IMR-90 (cell line): Measurements from ENCODE around the gene FAM177A1. TPM values are rescaled to one million over a fixed set of nuclear protein-coding genes. Genes with fewer than 3 reads are reported as not detected.

Source experiments
- ATAC-seq: fragments of 200-7000 bp; cut with Tn5 transposase; 2 replicates; pipeline ENCODE4 v1.9.1; 2020; ENCODE audit warnings: low read depth, mild to moderate bottlenecking, moderate library complexity
- BruUV-seq: library from RNA; stranded (reverse); fragments of 400-500 nt; replicated peaks from 2 replicates; lab custom pipeline; 2021; lab: Mats Ljungman, UMichigan
- CTCF ChIA-PET: fragments of 300-600 bp; formaldehyde crosslinking; extraction: SDS; loops from one replicate; lab custom pipeline; 2021; ENCODE audit warnings: antibody characterized with exemption; lab: Yijun Ruan, JAX
- POLR2A ChIA-PET: fragments of 300-600 bp; sonication (Branson Sonifier 250); formaldehyde crosslinking; loops from one replicate; lab custom pipeline; 2022; ENCODE audit warnings: antibody characterized with exemption; ENCODE audit not compliant: unreplicated experiment; lab: Charles Lee
- DNase-seq: peaks from one replicate; pipeline ENCODE4 v3.0.0; 2013
- H2AFZ ChIP-seq: replicated peaks from 2 replicates; pipeline ENCODE3; 2013; ENCODE audit warnings: low read length, mild to moderate bottlenecking; ENCODE audit not compliant: poor library complexity
- H2AK5ac ChIP-seq: 2 replicates; pipeline ENCODE4 v1.6.1; 2013; ENCODE audit warnings: low read depth, low read length, inconsistent platforms
- H2AK9ac ChIP-seq: replicated peaks from 2 replicates; pipeline ENCODE3; 2013; ENCODE audit warnings: mild to moderate bottlenecking, low read depth, low read length, moderate library complexity; ENCODE audit not compliant: poor library complexity
- H2BK120ac ChIP-seq: 2 replicates; pipeline ENCODE4 v1.6.1; 2013; ENCODE audit warnings: low read depth, low read length, inconsistent platforms
- H2BK15ac ChIP-seq: 3 replicates; pipeline ENCODE4 v1.6.1; 2013; ENCODE audit warnings: low read depth, low read length, inconsistent platforms
- H2BK20ac ChIP-seq: 2 replicates; pipeline ENCODE4 v1.6.1; 2013; ENCODE audit warnings: low read depth, mild to moderate bottlenecking, inconsistent platforms, low read length, moderate library complexity
- H2BK5ac ChIP-seq: 2 replicates; pipeline ENCODE4 v1.6.1; 2013; ENCODE audit warnings: mild to moderate bottlenecking, low read depth, low read length, inconsistent platforms; ENCODE audit not compliant: poor library complexity, severe bottlenecking
- H3K14ac ChIP-seq: replicated peaks from 2 replicates; pipeline ENCODE4 v1.6.1; 2013; ENCODE audit warnings: low read depth, low read length, inconsistent platforms
- H3K18ac ChIP-seq: 2 replicates; pipeline ENCODE4 v1.6.1; 2013; ENCODE audit warnings: low read depth, low read length, control low read depth
- H3K23ac ChIP-seq: 2 replicates; pipeline ENCODE4 v1.6.1; 2013; ENCODE audit warnings: low read depth, low read length, inconsistent platforms
- H3K27ac ChIP-seq: 2 replicates; pipeline ENCODE4 v1.5.1; 2013; ENCODE audit warnings: mild to moderate bottlenecking, control low read depth, low read length; ENCODE audit not compliant: insufficient read depth
- H3K27me3 ChIP-seq: 2 replicates; pipeline ENCODE4 v1.6.1; 2013; ENCODE audit warnings: low read length; ENCODE audit not compliant: control insufficient read depth, insufficient read depth
- H3K36me3 ChIP-seq: 2 replicates; pipeline ENCODE4 v1.6.1; 2013; ENCODE audit warnings: low read length, mixed read lengths; ENCODE audit not compliant: control insufficient read depth, insufficient read depth
- H3K4ac ChIP-seq: 2 replicates; pipeline ENCODE4 v1.6.1; 2013; ENCODE audit warnings: low read depth, low read length, inconsistent platforms
- H3K4me1 ChIP-seq: 2 replicates; pipeline ENCODE4 v1.6.1; 2013; ENCODE audit warnings: low read length, mixed read lengths; ENCODE audit not compliant: control insufficient read depth, insufficient read depth
- H3K4me2 ChIP-seq: 2 replicates; pipeline ENCODE4 v1.6.1; 2013; ENCODE audit warnings: low read depth, mild to moderate bottlenecking, control low read depth, low read length, moderate library complexity
- H3K4me3 ChIP-seq: 2 replicates; pipeline ENCODE4 v1.5.1; 2013; ENCODE audit warnings: low read depth, mild to moderate bottlenecking, control low read depth, low read length, moderate library complexity; ENCODE audit not compliant: insufficient read depth
- H3K56ac ChIP-seq: 2 replicates; pipeline ENCODE4 v1.6.1; 2013; ENCODE audit warnings: low read length, inconsistent platforms; ENCODE audit not compliant: insufficient read depth; ENCODE audit errors: extremely low read depth
- H3K79me1 ChIP-seq, 2 experiments: 2 replicates each; pipeline ENCODE4 v1.6.1; 2013; ENCODE audit warnings: low read length in 2 of 2, inconsistent platforms in 1 of 2, low read depth in 1 of 2
- H3K9ac ChIP-seq: 2 replicates; pipeline ENCODE4 v1.6.1; 2013; ENCODE audit warnings: low read depth, low read length, control low read depth
- H3K9me1 ChIP-seq: 2 replicates; pipeline ENCODE4 v1.6.1; 2013; ENCODE audit warnings: low read length, inconsistent platforms; ENCODE audit not compliant: insufficient read depth
- H3K9me3 ChIP-seq: 2 replicates; pipeline ENCODE4 v1.6.1; 2013; ENCODE audit warnings: low read length; ENCODE audit not compliant: control insufficient read depth, insufficient read depth
- H4K20me1 ChIP-seq: 2 replicates; pipeline ENCODE4 v1.6.1; 2013; ENCODE audit warnings: low read length, inconsistent platforms; ENCODE audit not compliant: insufficient read depth
- H4K5ac ChIP-seq: 2 replicates; pipeline ENCODE4 v1.6.1; 2013; ENCODE audit warnings: mild to moderate bottlenecking, low read depth, low read length, control low read depth
- H4K8ac ChIP-seq, 2 experiments: 2 replicates each; pipeline ENCODE4 v1.6.1; 2013; ENCODE audit warnings: low read depth in 2 of 2, low read length in 2 of 2, control low read depth in 1 of 2, inconsistent platforms in 1 of 2
- H4K91ac ChIP-seq: 2 replicates; pipeline ENCODE4 v1.6.1; 2013; ENCODE audit warnings: low read depth, low read length, inconsistent platforms; ENCODE audit not compliant: insufficient read depth
- CEBPB ChIP-seq: IDR thresholded peaks from 2 replicates; pipeline ENCODE4 v1.6.1; 2012; ENCODE audit warnings: low read depth, low read length, improper control_type of control experiment
- CHD1 ChIP-seq: IDR thresholded peaks from 2 replicates; pipeline ENCODE4 v1.6.1; 2012; ENCODE audit warnings: low read depth, low read length, improper control_type of control experiment
- FOS ChIP-seq: fragments of 150-350 bp; IDR thresholded peaks from 2 replicates; pipeline ENCODE4 v1.6.1; 2016; ENCODE audit warnings: low read depth, low read length
- MAZ ChIP-seq: IDR thresholded peaks from 2 replicates; pipeline ENCODE4 v1.6.1; 2012; ENCODE audit warnings: low read depth, mild to moderate bottlenecking, low read length, improper control_type of control experiment, moderate library complexity, borderline replicate concordance
- MXI1 ChIP-seq: IDR thresholded peaks from 2 replicates; pipeline ENCODE4 v1.6.1; 2012; ENCODE audit warnings: low read depth, mild to moderate bottlenecking, low read length, moderate library complexity, borderline replicate concordance
- POLR2A ChIP-seq: IDR thresholded peaks from 2 replicates; pipeline ENCODE4 v1.6.1; 2012; ENCODE audit warnings: mild to moderate bottlenecking, low read depth, low read length
- RAD21 ChIP-seq: IDR thresholded peaks from 2 replicates; pipeline ENCODE4 v1.6.1; 2012; ENCODE audit warnings: low read length, improper control_type of control experiment
- RCOR1 ChIP-seq: IDR thresholded peaks from 2 replicates; pipeline ENCODE4 v1.6.1; 2012; ENCODE audit warnings: mild to moderate bottlenecking, low read length, improper control_type of control experiment; ENCODE audit not compliant: insufficient replicate concordance
- RFX5 ChIP-seq: IDR thresholded peaks from 2 replicates; pipeline ENCODE4 v1.8.0; 2012; ENCODE audit warnings: low read depth, mild to moderate bottlenecking, low read length, moderate library complexity
- WGBS, 2 experiments: methylation state at CpG; one replicate each; pipeline versions ENCODE4 v1.1.5 to v1.1.7; 2013; ENCODE audit warnings: missing lambda C conversion rate in 2 of 2; ENCODE audit not compliant: insufficient read length in 1 of 2; ENCODE audit errors: extremely low coverage in 2 of 2; 5-methylcytosine and 5-hydroxymethylcytosine counted together
- dilution Hi-C: fragments of 300-500 bp; cut with HindIII; formaldehyde crosslinking; loops from one replicate; pipeline ENCODE4 v1.14.3; 2018; ENCODE audit warnings: low sequenced_read_pairs; ENCODE audit not compliant: unreplicated experiment
- in situ Hi-C: fragments of 300-500 bp; cut with MboI; formaldehyde crosslinking; loops from 3 replicates; pipeline ENCODE4 v1.14.3; 2019; ENCODE audit warnings: low sequenced_read_pairs, inconsistent platforms, mixed read lengths
- intact Hi-C: fragments of 100-400 bp; cut with micrococcal nuclease; formaldehyde crosslinking; loops from 2 replicates; pipeline ENCODE4 v1.10.0; 2022
- polyA plus RNA-seq, 3 experiments: library from polyadenylated mRNA; depleted of rRNA; stranded (reverse); fragments of >200 nt; gene quantifications; 2 replicates each; pipeline ENCODE4 v1.2.3, GENCODE V29; 2012; ENCODE audit warnings: low replicate concordance in 1 of 3
- total RNA-seq: library from RNA; depleted of rRNA; stranded (reverse); fragments of >200 nt; gene quantifications from 2 replicates; pipeline ENCODE4 v1.2.3, GENCODE V29; 2012
- TF ChIP-seq, protein P1 (sequence below): fragments of 150-350 bp; IDR thresholded peaks from 2 replicates; pipeline ENCODE4 v1.6.1; 2016; ENCODE audit warnings: low read depth, mild to moderate bottlenecking, low read length, moderate library complexity, borderline replicate concordance
- TF ChIP-seq, protein P2 (sequence below): fragments of 150-350 bp; IDR thresholded peaks from 2 replicates; pipeline ENCODE4 v1.6.1; 2017; ENCODE audit warnings: mild to moderate bottlenecking, antibody characterized with exemption, low read length, low read depth

FAM177A1 gene
- total and polyA plus RNA-seq, 2 of the 4 experiments (the other 2 are of a cell fraction), result 18.5 to 33.4 TPM

DNA sequence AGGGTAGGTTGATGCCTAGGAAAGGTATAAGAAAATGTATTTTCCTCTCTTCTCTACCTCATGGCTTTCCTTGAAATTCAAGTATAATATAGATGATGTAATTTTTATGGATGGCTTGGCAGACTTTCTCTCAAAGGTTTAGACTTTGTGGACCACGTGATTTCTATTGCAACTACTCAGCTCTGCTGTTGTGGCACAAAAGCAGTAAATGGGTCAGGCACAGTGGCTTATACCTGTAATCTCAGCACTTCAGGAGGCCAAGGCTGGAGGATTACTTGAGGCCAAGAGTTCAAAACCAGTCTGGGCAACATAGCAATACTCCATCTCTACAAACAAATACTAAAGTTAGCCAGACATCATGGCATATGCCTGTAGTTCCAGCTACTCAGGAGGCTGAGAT lies 41.2 kb upstream of the FAM177A1 start:
- H3K18ac ChIP-seq, result no peak overlapping the region
- no peaks in the 10 kb centered on the region for H4K20me1 ChIP-seq
- no peak overlapping the region for H2AFZ ChIP-seq
- DNase-seq (no peak), ATAC-seq (no peak)
- H3K27me3 ChIP-seq, result no peaks in the 10 kb centered on the region
- H2BK120ac ChIP-seq, result no peak overlapping the region
- no peak overlapping the region for H2BK20ac ChIP-seq
- ChIA-PET POLR2A (no interaction called here), CTCF (no interaction called here)
- no peak overlapping the region for H2BK5ac ChIP-seq
- peaks cover 5 to 15% of the 10 kb centered on the region in 2 experiments; a peak in 3 of 4 replicates for H3K79me1 ChIP-seq
- H4K8ac ChIP-seq, result no peak overlapping the region
- H3K9ac ChIP-seq, result no peak overlapping the region
- peaks cover 28% of the 10 kb centered on the region for H3K36me3 ChIP-seq
- H4K91ac ChIP-seq, result no peak overlapping the region
- no peak overlapping the region for H3K4me2 ChIP-seq
- no peak overlapping the region for H3K23ac ChIP-seq
- no peak overlapping the region for H4K5ac ChIP-seq
- no peaks in the 10 kb centered on the region for H3K9me3 ChIP-seq
- 100% methylated on average over 1 of the region's 1 CpG; no CpG with 5 or more reads in 1 of the 2 experiments for WGBS, 2 experiments
- H3K4ac ChIP-seq, result no peak overlapping the region
- no peak overlapping the region for H2BK15ac ChIP-seq
- H3K56ac ChIP-seq, result no peak overlapping the region
- no peaks in the 10 kb centered on the region for H3K9me1 ChIP-seq
- intact Hi-C loops (no loop called here), in situ Hi-C loops (loop anchor here (10.0 kb wide), 1 partner anchor 400 kb away; no protein-coding TSS in a partner anchor), dilution Hi-C loops (no loop called here)
- H3K14ac ChIP-seq, result no peak overlapping the region
- H2AK9ac ChIP-seq, result no peak overlapping the region
- no peak overlapping the region for H3K27ac ChIP-seq
- no peaks in the 10 kb centered on the region for H3K4me1 ChIP-seq
- no peak overlapping the region for H3K4me3 ChIP-seq
- H2AK5ac ChIP-seq, result no peak overlapping the region
- no TSS peak for BruUV-seq
- no peak for TF ChIP-seq POLR2A
- TF ChIP-seq MAZ, result no peak
- no peak for TF ChIP-seq MXI1
- no peak for TF ChIP-seq CEBPB
- no peak for TF ChIP-seq CHD1
- no peak for TF ChIP-seq RAD21
- TF ChIP-seq RFX5, result no peak
- TF ChIP-seq, protein P1, sequence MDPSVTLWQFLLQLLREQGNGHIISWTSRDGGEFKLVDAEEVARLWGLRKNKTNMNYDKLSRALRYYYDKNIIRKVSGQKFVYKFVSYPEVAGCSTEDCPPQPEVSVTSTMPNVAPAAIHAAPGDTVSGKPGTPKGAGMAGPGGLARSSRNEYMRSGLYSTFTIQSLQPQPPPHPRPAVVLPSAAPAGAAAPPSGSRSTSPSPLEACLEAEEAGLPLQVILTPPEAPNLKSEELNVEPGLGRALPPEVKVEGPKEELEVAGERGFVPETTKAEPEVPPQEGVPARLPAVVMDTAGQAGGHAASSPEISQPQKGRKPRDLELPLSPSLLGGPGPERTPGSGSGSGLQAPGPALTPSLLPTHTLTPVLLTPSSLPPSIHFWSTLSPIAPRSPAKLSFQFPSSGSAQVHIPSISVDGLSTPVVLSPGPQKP, result no peak
- no peak for TF ChIP-seq FOS
- TF ChIP-seq, protein P2, sequence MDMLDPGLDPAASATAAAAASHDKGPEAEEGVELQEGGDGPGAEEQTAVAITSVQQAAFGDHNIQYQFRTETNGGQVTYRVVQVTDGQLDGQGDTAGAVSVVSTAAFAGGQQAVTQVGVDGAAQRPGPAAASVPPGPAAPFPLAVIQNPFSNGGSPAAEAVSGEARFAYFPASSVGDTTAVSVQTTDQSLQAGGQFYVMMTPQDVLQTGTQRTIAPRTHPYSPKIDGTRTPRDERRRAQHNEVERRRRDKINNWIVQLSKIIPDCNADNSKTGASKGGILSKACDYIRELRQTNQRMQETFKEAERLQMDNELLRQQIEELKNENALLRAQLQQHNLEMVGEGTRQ, result no peak
- TF ChIP-seq RCOR1, result no peak
